HCEC 1CT (cell line): ENCODE data around the gene LPCAT1.

Experiments
- DNase-seq: peaks from one replicate; pipeline ENCODE4 v3.0.0-alpha.2; 2017

LPCAT1 gene

GRCh38 chr5:1419476-1420210, 104.1 kb downstream of the LPCAT1 start:
- no peak for DNase-seq

GRCh38 chr5:1418921-1419280, 104.9 kb downstream of the LPCAT1 start:
- no peak for DNase-seq

- no peak for DNase-seq
Observed at GRCh38 chr5:1418238-1418920, 105.4 kb downstream of the LPCAT1 start.

GRCh38 chr5:1417586-1418225, 106.1 kb downstream of the LPCAT1 start:
- DNase-seq = no peak

GRCh38 chr5:1416856-1417469, 106.8 kb downstream of the LPCAT1 start:
- DNase-seq = no peak

- DNase-seq = no peak
Observed at GRCh38 chr5:1415626-1416360, 108.0 kb downstream of the LPCAT1 start.

GRCh38 chr5:1415059-1415425, 108.7 kb downstream of the LPCAT1 start:
- no peak for DNase-seq

- no peak for DNase-seq
Observed at GRCh38 chr5:1414311-1415058, 109.3 kb downstream of the LPCAT1 start.

GRCh38 chr5:1413611-1414241, 110.0 kb downstream of the LPCAT1 start:
- no peak for DNase-seq

- no peak for DNase-seq
Observed at GRCh38 chr5:1413211-1413610, 110.5 kb downstream of the LPCAT1 start.

- DNase-seq = no peak
Observed at GRCh38 chr5:1412621-1413020, 111.1 kb downstream of the LPCAT1 start.

- no peak for DNase-seq
Observed at GRCh38 chr5:1412163-1412562, 111.6 kb downstream of the LPCAT1 start.
